ENCODE results near the gene LCE1F.

LCE1F gene

DNA sequence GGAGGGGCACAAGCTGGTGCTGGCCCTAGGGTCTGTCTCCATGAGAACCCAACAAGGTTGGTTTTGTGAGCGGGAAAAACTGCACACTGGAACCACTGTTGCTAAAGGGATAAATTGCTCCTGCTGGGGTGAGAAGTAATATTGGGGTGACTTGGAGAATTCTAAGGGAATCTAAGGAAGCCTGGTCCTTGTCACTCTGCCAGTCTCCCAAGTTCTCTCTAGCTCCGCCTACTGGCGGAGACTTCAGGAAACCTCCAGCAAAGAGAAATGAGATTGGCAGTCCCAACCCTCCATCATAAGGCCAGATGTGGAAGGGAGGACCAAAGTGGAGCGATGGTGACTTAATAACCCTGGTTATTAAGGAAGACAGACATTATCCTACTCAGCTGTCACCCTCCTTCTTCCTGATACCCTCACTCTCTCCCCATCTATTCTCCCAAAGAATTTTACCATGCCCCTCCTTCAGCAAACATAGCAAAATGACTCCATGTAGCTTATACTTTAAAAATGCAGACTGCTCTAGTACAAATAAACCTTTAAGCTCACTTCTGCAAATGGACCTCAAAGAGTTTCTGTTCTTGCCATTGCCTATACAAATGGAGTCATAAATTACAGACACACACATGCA lies 2.7 kb downstream of the LCE1F start:
- no peak for DNase-seq

GRCh38 chr1:152783095-152783494 lies 8.2 kb downstream of the LCE1F start:
- no peak for DNase-seq

- DNase-seq = no peak
Observed at GRCh38 chr1:152786077-152786476, 11.1 kb downstream of the LCE1F start, which contains the start of gene LCE1E. LCE1E (plus strand) TSS chr1:152786257; CDS start chr1:152787300, 1,043 bp downstream.

GRCh38 chr1:152795686-152796085 lies 20.7 kb downstream of the LCE1F start:
- no peak for DNase-seq

- no peak for DNase-seq
Observed at GRCh38 chr1:152796421-152796820, 21.5 kb downstream of the LCE1F start, which contains the start of gene LCE1D. LCE1D (plus strand) TSS chr1:152796721; CDS start chr1:152797795, 1,074 bp downstream.

DNA sequence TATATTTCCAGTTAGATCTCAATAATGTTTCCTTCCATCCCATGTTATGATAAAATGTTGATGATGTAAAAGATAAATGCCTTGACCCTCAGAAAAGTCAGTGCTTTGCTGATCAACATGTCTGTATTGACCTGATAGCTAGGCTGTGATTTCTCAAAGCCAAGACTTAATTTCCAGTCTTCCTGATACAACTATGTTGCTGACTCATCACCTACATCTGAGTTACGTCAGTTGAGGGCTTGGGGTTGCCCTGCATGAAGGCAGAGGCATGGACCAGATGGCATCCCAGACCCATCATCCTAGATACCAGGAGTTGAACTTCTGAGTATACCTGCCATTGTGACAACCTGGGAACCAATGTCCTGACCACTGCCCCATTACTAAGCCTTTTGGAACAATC lies 26.4 kb downstream of the LCE1F start:
- no peak for DNase-seq

- no peak for DNase-seq
Observed at GRCh38 chr1:152806576-152806975, 31.6 kb downstream of the LCE1F start, which contains the start of gene LCE1C. LCE1C (minus strand) TSS chr1:152806651; CDS start chr1:152805478, 1,173 bp downstream.

DNA sequence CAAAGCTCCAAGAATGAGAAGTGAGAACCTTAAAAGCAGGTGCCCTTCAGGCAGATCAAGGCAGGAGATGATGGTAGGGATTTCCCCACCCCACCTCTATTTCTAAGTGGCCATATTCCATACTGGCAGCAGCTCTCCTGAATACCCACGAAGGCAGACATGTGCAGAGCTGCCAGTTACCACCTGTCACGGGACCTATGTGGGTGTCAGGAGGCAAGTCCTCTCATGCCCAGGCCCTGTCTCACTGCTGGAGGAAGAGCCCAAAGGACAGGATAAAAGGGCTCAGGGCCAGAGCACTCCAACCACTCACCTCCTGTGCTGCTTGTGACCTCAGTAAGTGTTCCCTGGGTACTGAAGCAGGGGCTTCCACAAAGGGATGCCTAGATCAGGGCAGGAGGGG lies 36.1 kb downstream of the LCE1F start:
- DNase-seq = no peak

DNA sequence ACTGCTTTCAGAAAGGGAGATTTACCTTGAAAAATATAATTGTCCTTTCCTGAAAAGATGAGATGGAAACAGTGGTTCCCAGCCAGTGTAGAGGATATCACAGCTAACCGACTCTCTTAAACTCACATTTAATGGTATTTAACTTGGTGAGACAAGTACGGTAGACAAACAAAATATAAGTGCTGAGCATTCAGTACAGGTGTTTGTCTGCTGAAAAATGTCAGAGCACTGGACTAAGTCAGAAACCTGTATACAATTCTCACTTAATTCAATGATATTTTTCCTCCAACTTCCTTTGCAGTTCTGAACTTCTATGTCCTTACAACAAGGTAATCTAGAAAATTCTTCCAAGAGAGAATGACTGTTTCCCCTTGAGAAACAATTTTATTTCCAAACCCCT lies 36.7 kb downstream of the LCE1F start, which contains the start of gene LCE1B:
TSS of gene LCE1B (plus strand) at position 301 of the 400 bp plus-strand sequence. CDS start 476 bp downstream, outside the sequence.
- no peak for DNase-seq

DNA sequence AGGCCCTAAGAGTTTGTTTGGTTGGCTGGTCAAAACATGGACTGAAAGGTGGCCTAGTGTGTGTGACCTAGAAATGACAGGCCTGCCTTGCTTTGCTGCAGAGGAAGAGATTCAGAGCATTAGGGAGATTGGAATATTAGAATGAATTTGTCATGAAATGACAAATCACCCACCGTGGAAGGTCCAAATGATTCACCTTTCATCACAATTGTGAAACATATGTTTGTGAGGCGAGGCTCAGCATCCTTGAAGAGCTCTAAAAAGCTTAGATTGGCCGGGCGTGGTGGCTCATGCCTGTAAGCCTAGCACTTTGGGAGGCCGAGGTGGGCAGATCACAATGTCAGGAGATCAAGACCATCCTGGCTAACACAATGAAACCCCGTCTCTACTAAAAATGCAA lies 42.4 kb downstream of the LCE1F start:
- DNase-seq = no peak

DNA sequence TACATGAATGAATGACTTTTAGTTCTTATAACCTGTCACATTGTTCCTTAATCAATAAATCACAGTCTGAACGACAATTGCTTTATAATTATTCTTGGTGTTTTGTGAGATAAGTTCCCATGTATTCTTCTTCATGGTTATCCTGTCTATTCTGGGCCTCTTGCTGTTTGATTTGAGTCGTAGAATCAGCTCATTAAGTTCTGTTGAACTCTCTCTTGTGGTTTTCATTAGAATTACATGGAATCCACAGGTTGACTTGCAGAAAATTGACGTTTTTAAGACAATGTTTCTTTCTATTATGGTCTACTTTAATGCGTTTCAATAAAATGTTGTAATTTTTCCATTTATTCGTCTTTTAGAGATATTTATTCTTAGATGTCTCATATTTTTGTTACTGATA lies 48.4 kb downstream of the LCE1F start:
- DNase-seq = no peak

DNA sequence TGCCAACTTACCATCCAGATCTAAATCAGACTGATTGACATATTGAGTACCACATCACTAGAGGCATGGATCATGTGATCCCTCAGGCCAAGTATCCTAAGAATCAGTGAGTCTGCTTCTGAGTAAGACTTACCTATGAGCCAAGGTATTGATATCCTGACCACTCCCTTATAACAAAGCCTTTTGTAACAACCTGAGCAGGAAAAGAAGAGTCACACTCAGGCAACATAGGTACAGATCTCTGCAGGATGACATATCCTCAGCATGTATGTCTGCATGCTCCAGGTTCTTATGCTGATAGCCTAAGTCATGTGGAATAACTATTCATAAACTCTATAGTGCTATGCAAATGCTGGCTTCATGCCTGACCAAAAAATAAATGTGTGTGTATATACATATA lies 50.0 kb downstream of the LCE1F start:
- DNase-seq = no peak

Data from fibroblast of upper back skin (primary cell).